ENCODE results near the gene FAM3A. TPM values are rescaled to one million over a fixed set of nuclear protein-coding genes. Genes with fewer than 3 reads are reported as not detected.

The FAM3A gene
- polyA plus RNA-seq, 1 of the 3 experiments (the other 2 are of a cell fraction) = 42.1 TPM

- Histone ChIP-seq H3K9me2 (no peaks in the 10 kb centered on the region), H3F3A (replicated peaks; ENCODE audit: insufficient read depth) (peaks cover 2% of the 10 kb centered on the region), H3K4me3 (ENCODE audit: low read depth in 2 of 2, low read length in 1 of 2) (peak overlapping the region; percentile 60 to 66), H3K27me3 (ENCODE audit: insufficient read depth) (0 out of 2 replicates have a peak, but pooled peaks cover 10% of the 10 kb centered on the region), H2AFZ (ENCODE audit: low read depth) (0 out of 2 replicates have a peak overlapping the region, but pooled peaks have one; percentile 22), H3K9ac (peak overlapping the region; percentile 68), H3K9me3 (no peaks in the 10 kb centered on the region), H3K36me3 (replicated peaks in 1 of 2; ENCODE audit: control insufficient read depth in 1 of 2, insufficient read depth in 2 of 2, low read length in 1 of 2) (peaks cover 0 to 3% of the 10 kb centered on the region in 2 experiments), H3K4me2 (peak overlapping the region; percentile 74), H3K79me2 (ENCODE audit: insufficient read depth) (peaks cover 14% of the 10 kb centered on the region; the same call in 1 of the 2 replicates), H3K27ac (ENCODE audit: low read depth in 2 of 2, low read length in 1 of 2) (peak overlapping the region; percentile 59 to 74), H3K4me1 (ENCODE audit: control insufficient read depth in 1 of 2, insufficient read depth in 2 of 2, low read depth in 1 of 2, low read length in 1 of 2) (peaks cover 0 to 17% of the 10 kb centered on the region in 2 experiments; a peak in 1 of 4 replicates), H4K20me1 (ENCODE audit: insufficient read depth) (no peaks in the 10 kb centered on the region)
- POLR2A ChIA-PET = interaction anchor here (0.9 to 2.2 kb wide), 4 partner anchors 12 to 92 kb away, joined by 4 to 8 read pairs (median 4); partner anchors contain the start of genes LAGE3 and RPL10
- TF ChIP-seq TEAD4 (IDR thresholded peaks at IDR 0.05; ENCODE audit: borderline replicate concordance, insufficient read depth) = no peak
- TF ChIP-seq SIN3A (IDR thresholded peaks at IDR 0.05; ENCODE audit: borderline replicate concordance, low read depth, low read length) = peak; percentile 15; the same call in 1 of the 2 replicates
- peak; percentile 43 for DNase-seq
- 14% methylated on average over 2 of the region's 19 CpGs for whole genome bisulfite sequencing (ENCODE audit: low lambda C conversion rate)
- CTCF ChIA-PET = interaction anchor here (0.7 to 1.7 kb wide), 5 partner anchors 10 to 472 kb away, joined by 3 to 6 read pairs (median 4); no protein-coding TSS in a partner anchor
Observed at GRCh38 chrX:154490021-154490413, 26.0 kb downstream of the FAM3A start.

- peak overlapping the region; percentile 74 for H3K4me2 ChIP-seq
- H3F3A ChIP-seq (replicated peaks; ENCODE audit: insufficient read depth) = peaks cover 2% of the 10 kb centered on the region
- CTCF ChIA-PET = interaction anchor here (0.6 to 1.7 kb wide), 7 partner anchors 11 to 960 kb away, joined by 3 to 6 read pairs (median 3); no protein-coding TSS in a partner anchor
- H3K27ac ChIP-seq (ENCODE audit: low read depth in 2 of 2, low read length in 1 of 2) = no peak overlapping the region
- no peak for TF ChIP-seq RXRA (IDR thresholded peaks at IDR 0.05; ENCODE audit: borderline replicate concordance, low read depth)
- TF ChIP-seq FOXJ3 (CRISPR knock-in tag; IDR thresholded peaks at IDR 0.05) = no peak
- TF ChIP-seq USF2 (IDR thresholded peaks at IDR 0.05; ENCODE audit: borderline replicate concordance, low read depth, low read length) = no peak
- TF ChIP-seq, protein P1, sequence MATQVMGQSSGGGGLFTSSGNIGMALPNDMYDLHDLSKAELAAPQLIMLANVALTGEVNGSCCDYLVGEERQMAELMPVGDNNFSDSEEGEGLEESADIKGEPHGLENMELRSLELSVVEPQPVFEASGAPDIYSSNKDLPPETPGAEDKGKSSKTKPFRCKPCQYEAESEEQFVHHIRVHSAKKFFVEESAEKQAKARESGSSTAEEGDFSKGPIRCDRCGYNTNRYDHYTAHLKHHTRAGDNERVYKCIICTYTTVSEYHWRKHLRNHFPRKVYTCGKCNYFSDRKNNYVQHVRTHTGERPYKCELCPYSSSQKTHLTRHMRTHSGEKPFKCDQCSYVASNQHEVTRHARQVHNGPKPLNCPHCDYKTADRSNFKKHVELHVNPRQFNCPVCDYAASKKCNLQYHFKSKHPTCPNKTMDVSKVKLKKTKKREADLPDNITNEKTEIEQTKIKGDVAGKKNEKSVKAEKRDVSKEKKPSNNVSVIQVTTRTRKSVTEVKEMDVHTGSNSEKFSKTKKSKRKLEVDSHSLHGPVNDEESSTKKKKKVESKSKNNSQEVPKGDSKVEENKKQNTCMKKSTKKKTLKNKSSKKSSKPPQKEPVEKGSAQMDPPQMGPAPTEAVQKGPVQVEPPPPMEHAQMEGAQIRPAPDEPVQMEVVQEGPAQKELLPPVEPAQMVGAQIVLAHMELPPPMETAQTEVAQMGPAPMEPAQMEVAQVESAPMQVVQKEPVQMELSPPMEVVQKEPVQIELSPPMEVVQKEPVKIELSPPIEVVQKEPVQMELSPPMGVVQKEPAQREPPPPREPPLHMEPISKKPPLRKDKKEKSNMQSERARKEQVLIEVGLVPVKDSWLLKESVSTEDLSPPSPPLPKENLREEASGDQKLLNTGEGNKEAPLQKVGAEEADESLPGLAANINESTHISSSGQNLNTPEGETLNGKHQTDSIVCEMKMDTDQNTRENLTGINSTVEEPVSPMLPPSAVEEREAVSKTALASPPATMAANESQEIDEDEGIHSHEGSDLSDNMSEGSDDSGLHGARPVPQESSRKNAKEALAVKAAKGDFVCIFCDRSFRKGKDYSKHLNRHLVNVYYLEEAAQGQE (IDR thresholded peaks at IDR 0.05; ENCODE audit: low read depth, low read length) = no peak
- TF ChIP-seq NRF1 (IDR thresholded peaks at IDR 0.05; ENCODE audit: low read depth, low read length) = no peak
- TF ChIP-seq ZBTB33 (IDR thresholded peaks at IDR 0.05; ENCODE audit: borderline replicate concordance, low read depth) = no peak
- no peak for TF ChIP-seq RAD21 (IDR thresholded peaks at IDR 0.05; ENCODE audit: low read length)
- TF ChIP-seq GABPA (IDR thresholded peaks at IDR 0.05; ENCODE audit: low read depth) = no peak
- TF ChIP-seq NFIC (IDR thresholded peaks at IDR 0.05; ENCODE audit: borderline replicate concordance) = no peak
- TF ChIP-seq MEF2A (IDR thresholded peaks at IDR 0.05; ENCODE audit: borderline replicate concordance, low read depth) = no peak
- TF ChIP-seq, protein P2, sequence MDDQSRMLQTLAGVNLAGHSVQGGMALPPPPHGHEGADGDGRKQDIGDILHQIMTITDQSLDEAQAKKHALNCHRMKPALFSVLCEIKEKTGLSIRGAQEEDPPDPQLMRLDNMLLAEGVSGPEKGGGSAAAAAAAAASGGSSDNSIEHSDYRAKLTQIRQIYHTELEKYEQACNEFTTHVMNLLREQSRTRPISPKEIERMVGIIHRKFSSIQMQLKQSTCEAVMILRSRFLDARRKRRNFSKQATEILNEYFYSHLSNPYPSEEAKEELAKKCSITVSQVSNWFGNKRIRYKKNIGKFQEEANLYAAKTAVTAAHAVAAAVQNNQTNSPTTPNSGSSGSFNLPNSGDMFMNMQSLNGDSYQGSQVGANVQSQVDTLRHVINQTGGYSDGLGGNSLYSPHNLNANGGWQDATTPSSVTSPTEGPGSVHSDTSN (IDR thresholded peaks at IDR 0.05) = no peak
- no peak for TF ChIP-seq YY1 (IDR thresholded peaks at IDR 0.05; ENCODE audit: low read depth)
- no peak for TF ChIP-seq RFX5 (IDR thresholded peaks at IDR 0.05; ENCODE audit: low read length)
- no peak for TF ChIP-seq SIN3A (IDR thresholded peaks at IDR 0.05; ENCODE audit: borderline replicate concordance, low read depth, low read length)
- TF ChIP-seq TAF1 (IDR thresholded peaks at IDR 0.05; ENCODE audit: borderline replicate concordance, low read depth, low read length) = no peak
- TF ChIP-seq RCOR1 (IDR thresholded peaks at IDR 0.05; ENCODE audit: low read length) = no peak
- peaks cover 0 to 8% of the 10 kb centered on the region in 2 experiments for H3K36me3 ChIP-seq (replicated peaks in 1 of 2; ENCODE audit: control insufficient read depth in 1 of 2, insufficient read depth in 2 of 2, low read length in 1 of 2)
- H3K27me3 ChIP-seq (ENCODE audit: insufficient read depth) = 0 out of 2 replicates have a peak, but pooled peaks cover 10% of the 10 kb centered on the region
- WGBS (ENCODE audit: low lambda C conversion rate) = 33% methylated on average over 2 of the region's 4 CpGs
- no peak for DNase-seq
- no peak overlapping the region for H2AFZ ChIP-seq (ENCODE audit: low read depth)
- H3K4me3 ChIP-seq (ENCODE audit: low read depth in 2 of 2, low read length in 1 of 2) = peak overlapping the region; percentile 60 to 66; a peak in 3 of 4 replicates
- no peaks in the 10 kb centered on the region for H3K9me3 ChIP-seq
- no peaks in the 10 kb centered on the region for H3K9me2 ChIP-seq
- H3K9ac ChIP-seq = no peak overlapping the region
- H3K79me2 ChIP-seq (ENCODE audit: insufficient read depth) = peaks cover 19% of the 10 kb centered on the region; the same call in 1 of the 2 replicates
- H4K20me1 ChIP-seq (ENCODE audit: insufficient read depth) = no peaks in the 10 kb centered on the region
- POLR2A ChIA-PET = interaction anchor here (1.1 to 2.2 kb wide), 2 partner anchors 11 to 91 kb away, joined by 4 to 8 read pairs; partner anchors contain the start of gene LAGE3
- peaks cover 0 to 17% of the 10 kb centered on the region in 2 experiments; a peak in 1 of 4 replicates for H3K4me1 ChIP-seq (ENCODE audit: control insufficient read depth in 1 of 2, insufficient read depth in 2 of 2, low read depth in 1 of 2, low read length in 1 of 2)
Observed at GRCh38 chrX:154489182-154489581, 26.9 kb downstream of the FAM3A start.

Measured in SK-N-SH (cell line).